ACHN (cell line): Measurements from ENCODE around the gene BCAS3.
A peak's percentile ranks its signal among the peaks of the same experiment; 100 is the strongest.

Experiments used
- DNase-seq: peaks from one replicate; pipeline ENCODE4 v3.0.0-alpha.2; 2015
- in situ Hi-C: cut with HindIII; loops from 2 replicates; pipeline ENCODE4 v1.10.0; 2017; ENCODE audit warnings: low sequenced_read_pairs, low pct_ligation_motif_present, low pct_unique_long_range_greater_than_20kb

Gene BCAS3

GRCh38 chr17:61387511-61388305, 710.1 kb downstream of the BCAS3 start:
- in situ Hi-C loops: no loop called here
- no peak for DNase-seq

GRCh38 chr17:61388561-61389356, 711.1 kb downstream of the BCAS3 start:
- in situ Hi-C loops: no loop called here
- no peak for DNase-seq

GRCh38 chr17:61389670-61390478, 712.2 kb downstream of the BCAS3 start:
- in situ Hi-C loops: no loop called here
- peak; percentile 51 for DNase-seq

- no peak for DNase-seq
- in situ Hi-C loops: no loop called here
Measured at GRCh38 chr17:61390479-61390791, 712.8 kb downstream of the BCAS3 start.

GRCh38 chr17:61391595-61392291, 714.1 kb downstream of the BCAS3 start:
- in situ Hi-C loops: no loop called here
- DNase-seq: no peak

GRCh38 chr17:61392679-61393078, 715.0 kb downstream of the BCAS3 start:
- in situ Hi-C loops: no loop called here
- no peak for DNase-seq

- in situ Hi-C loops: no loop called here
- peak; percentile 22 for DNase-seq
Measured at GRCh38 chr17:61393550-61393903, 715.9 kb downstream of the BCAS3 start.

GRCh38 chr17:61393904-61394629, 716.4 kb downstream of the BCAS3 start:
- in situ Hi-C loops: no loop called here

GRCh38 chr17:61394630-61395408, 717.2 kb downstream of the BCAS3 start:
- in situ Hi-C loops: no loop called here
- DNase-seq: no peak

More at GRCh38 chr17:61393904-61394629, 716.4 kb downstream of the BCAS3 start:
- DNase-seq: no peak

GRCh38 chr17:61395409-61395982, 717.8 kb downstream of the BCAS3 start:
- in situ Hi-C loops: no loop called here
- DNase-seq: no peak

GRCh38 chr17:61395983-61396585, 718.4 kb downstream of the BCAS3 start:
- DNase-seq: no peak
- in situ Hi-C loops: no loop called here

- in situ Hi-C loops: no loop called here
- no peak for DNase-seq
Measured at GRCh38 chr17:61396586-61397085, 719.0 kb downstream of the BCAS3 start.

GRCh38 chr17:61397086-61397842, 719.6 kb downstream of the BCAS3 start:
- in situ Hi-C loops: no loop called here
- no peak for DNase-seq

- no peak for DNase-seq
Measured at GRCh38 chr17:61398721-61399130, 721.1 kb downstream of the BCAS3 start.

GRCh38 chr17:61399131-61400065, 721.7 kb downstream of the BCAS3 start, which contains the start of gene TBX2:
Gene TBX2, plus strand, starts transcription at chr17:61399843. Its CDS starts 334 bp downstream, at chr17:61400177.
- peak; percentile 31 for DNase-seq
- in situ Hi-C loops: no loop called here

More at GRCh38 chr17:61398721-61399130, 721.1 kb downstream of the BCAS3 start:
- in situ Hi-C loops: no loop called here
